ENCODE data around the gene SLC2A8. TPM values are rescaled to one million over a fixed set of nuclear protein-coding genes. Genes with fewer than 3 reads are reported as not detected.

SLC2A8 gene
- polyA plus RNA-seq, 3 donors from 2014 or later, result 11.2 to 14.5 (median 12.7) TPM

- Mint-ChIP-seq H3K27me3 (ENCODE audit: low read depth in 3 of 3) (peaks cover 3 to 19% (median 7%) of the 10 kb centered on the region in 3 donors), H3K36me3 (peaks cover 0 to 4% (median 0%) of the 10 kb centered on the region in 3 donors), H3K4me3 (peak overlapping the region; percentile 67 to 83 (median 75)), H3K9me3 (no peaks in the 10 kb centered on the region), H3K4me1 (peaks cover 12 to 19% of the 10 kb centered on the region in 2 donors), H3K27ac (peak overlapping the region in 1 of 6 donors; percentile 35)
- DNase-seq, result no peak
These were observed 1.9 kb downstream of the SLC2A8 start for GRCh38 chr9:127398715-127399400.

GRCh38 chr9:127399736-127400269 lies 2.8 kb downstream of the SLC2A8 start:
- Mint-ChIP-seq H3K27ac (no peak overlapping the region), H3K4me1 (peaks cover 12 to 19% of the 10 kb centered on the region in 2 donors), H3K27me3 (ENCODE audit: low read depth in 3 of 3) (peaks cover 3 to 18% (median 7%) of the 10 kb centered on the region in 3 donors), H3K4me3 (peak overlapping the region in 3 of 5 donors; percentile 18 to 55 (median 38)), H3K9me3 (no peaks in the 10 kb centered on the region), H3K36me3 (peaks cover 0 to 4% (median 0%) of the 10 kb centered on the region in 3 donors)
- no peak for DNase-seq

GRCh38 chr9:127402401-127403090 lies 5.6 kb downstream of the SLC2A8 start:
- H3K4me1 Mint-ChIP-seq, result peaks cover 4 to 9% of the 10 kb centered on the region in 2 donors
- no peaks in the 10 kb centered on the region for H3K9me3 Mint-ChIP-seq
- peaks cover 0 to 4% (median 2%) of the 10 kb centered on the region in 3 donors for H3K36me3 Mint-ChIP-seq
- DNase-seq, result no peak
- H3K27ac Mint-ChIP-seq, result no peak overlapping the region
- H3K27me3 Mint-ChIP-seq (ENCODE audit: low read depth in 3 of 3), result peaks cover 3 to 14% (median 3%) of the 10 kb centered on the region in 3 donors
- H3K4me3 Mint-ChIP-seq, result no peak overlapping the region

- peaks cover 0 to 3% of the 10 kb centered on the region in 2 donors for H3K4me1 Mint-ChIP-seq
- peaks cover 0 to 10% (median 3%) of the 10 kb centered on the region in 3 donors for H3K27me3 Mint-ChIP-seq (ENCODE audit: low read depth in 3 of 3)
- no peak for DNase-seq
- H3K36me3 Mint-ChIP-seq, result peaks cover 0 to 4% (median 4%) of the 10 kb centered on the region in 3 donors
- no peaks in the 10 kb centered on the region for H3K9me3 Mint-ChIP-seq
- H3K4me3 Mint-ChIP-seq, result no peak overlapping the region
- H3K27ac Mint-ChIP-seq, result no peak overlapping the region
These were observed 6.7 kb downstream of the SLC2A8 start for GRCh38 chr9:127403507-127404192.

- no peaks in the 10 kb centered on the region for H3K9me3 Mint-ChIP-seq
- no peak overlapping the region for H3K27ac Mint-ChIP-seq
- H3K36me3 Mint-ChIP-seq, result peaks cover 0 to 4% (median 4%) of the 10 kb centered on the region in 3 donors
- peaks cover 0 to 5% (median 0%) of the 10 kb centered on the region in 3 donors for H3K27me3 Mint-ChIP-seq (ENCODE audit: low read depth in 3 of 3)
- no peaks in the 10 kb centered on the region for H3K4me1 Mint-ChIP-seq
- DNase-seq, result no peak
- no peak overlapping the region for H3K4me3 Mint-ChIP-seq
These were observed 7.7 kb downstream of the SLC2A8 start for GRCh38 chr9:127404631-127405030.

- no peak for DNase-seq
These were observed 8.6 kb downstream of the SLC2A8 start for GRCh38 chr9:127405344-127406125.

GRCh38 chr9:127406799-127407491 lies 10.0 kb downstream of the SLC2A8 start:
- Mint-ChIP-seq H3K36me3 (peaks cover 0 to 4% (median 2%) of the 10 kb centered on the region in 3 donors), H3K27ac (no peak overlapping the region), H3K4me1 (no peaks in the 10 kb centered on the region), H3K27me3 (ENCODE audit: low read depth in 3 of 3) (peaks cover 0 to 3% (median 2%) of the 10 kb centered on the region in 3 donors), H3K4me3 (no peak overlapping the region), H3K9me3 (no peaks in the 10 kb centered on the region)
- no peak for DNase-seq

More at GRCh38 chr9:127405344-127406125, 8.6 kb downstream of the SLC2A8 start:
- H3K27me3 Mint-ChIP-seq (ENCODE audit: low read depth in 3 of 3), result peaks cover 0 to 5% (median 2%) of the 10 kb centered on the region in 3 donors
- H3K36me3 Mint-ChIP-seq, result peaks cover 0 to 4% (median 4%) of the 10 kb centered on the region in 3 donors
- H3K4me1 Mint-ChIP-seq, result no peaks in the 10 kb centered on the region
- H3K4me3 Mint-ChIP-seq, result no peak overlapping the region
- H3K27ac Mint-ChIP-seq, result no peak overlapping the region
- no peaks in the 10 kb centered on the region for H3K9me3 Mint-ChIP-seq

GRCh38 chr9:127407492-127407843 lies 10.5 kb downstream of the SLC2A8 start:
- Mint-ChIP-seq H3K27me3 (ENCODE audit: low read depth in 3 of 3) (peaks cover 0 to 4% (median 2%) of the 10 kb centered on the region in 3 donors), H3K4me1 (no peaks in the 10 kb centered on the region), H3K4me3 (no peak overlapping the region), H3K27ac (no peak overlapping the region), H3K36me3 (peaks cover 0 to 4% (median 0%) of the 10 kb centered on the region in 3 donors), H3K9me3 (no peaks in the 10 kb centered on the region)
- DNase-seq, result no peak

- no peaks in the 10 kb centered on the region for H3K4me1 Mint-ChIP-seq
- H3K36me3 Mint-ChIP-seq, result peaks cover 0 to 7% (median 4%) of the 10 kb centered on the region in 3 donors
- H3K9me3 Mint-ChIP-seq, result no peaks in the 10 kb centered on the region
- peak overlapping the region in 1 of 6 donors; percentile 3 for H3K27ac Mint-ChIP-seq
- H3K4me3 Mint-ChIP-seq, result no peak overlapping the region
- no peak for DNase-seq
- peaks cover under 1 to 3% (median 2%) of the 10 kb centered on the region in 3 donors for H3K27me3 Mint-ChIP-seq (ENCODE audit: low read depth in 3 of 3)
These were observed 14.2 kb downstream of the SLC2A8 start for GRCh38 chr9:127411122-127411521.

- Mint-ChIP-seq H3K27me3 (ENCODE audit: low read depth in 3 of 3) (peaks cover 0 to 4% (median 1%) of the 10 kb centered on the region in 3 donors), H3K4me3 (no peak overlapping the region), H3K27ac (peak overlapping the region in 1 of 6 donors; percentile 40), H3K36me3 (peaks cover 0 to 7% (median 0%) of the 10 kb centered on the region in 3 donors), H3K9me3 (no peaks in the 10 kb centered on the region), H3K4me1 (peaks cover 0 to 11% of the 10 kb centered on the region in 2 donors)
- no peak for DNase-seq
These were observed 18.2 kb downstream of the SLC2A8 start for GRCh38 chr9:127415141-127415540.

GRCh38 chr9:127415657-127416056 lies 18.7 kb downstream of the SLC2A8 start:
- peaks cover 0 to 7% (median 0%) of the 10 kb centered on the region in 3 donors for H3K36me3 Mint-ChIP-seq
- DNase-seq, result no peak
- peaks cover 0 to 11% of the 10 kb centered on the region in 2 donors for H3K4me1 Mint-ChIP-seq
- H3K27ac Mint-ChIP-seq, result no peak overlapping the region
- H3K4me3 Mint-ChIP-seq, result no peak overlapping the region
- H3K9me3 Mint-ChIP-seq, result no peaks in the 10 kb centered on the region
- peaks cover 0 to 4% (median 1%) of the 10 kb centered on the region in 3 donors for H3K27me3 Mint-ChIP-seq (ENCODE audit: low read depth in 3 of 3)
